ENCODE results near the gene JARID2.
A peak's percentile ranks its signal among the peaks of the same experiment; 100 is the strongest.

The JARID2 gene

DNA sequence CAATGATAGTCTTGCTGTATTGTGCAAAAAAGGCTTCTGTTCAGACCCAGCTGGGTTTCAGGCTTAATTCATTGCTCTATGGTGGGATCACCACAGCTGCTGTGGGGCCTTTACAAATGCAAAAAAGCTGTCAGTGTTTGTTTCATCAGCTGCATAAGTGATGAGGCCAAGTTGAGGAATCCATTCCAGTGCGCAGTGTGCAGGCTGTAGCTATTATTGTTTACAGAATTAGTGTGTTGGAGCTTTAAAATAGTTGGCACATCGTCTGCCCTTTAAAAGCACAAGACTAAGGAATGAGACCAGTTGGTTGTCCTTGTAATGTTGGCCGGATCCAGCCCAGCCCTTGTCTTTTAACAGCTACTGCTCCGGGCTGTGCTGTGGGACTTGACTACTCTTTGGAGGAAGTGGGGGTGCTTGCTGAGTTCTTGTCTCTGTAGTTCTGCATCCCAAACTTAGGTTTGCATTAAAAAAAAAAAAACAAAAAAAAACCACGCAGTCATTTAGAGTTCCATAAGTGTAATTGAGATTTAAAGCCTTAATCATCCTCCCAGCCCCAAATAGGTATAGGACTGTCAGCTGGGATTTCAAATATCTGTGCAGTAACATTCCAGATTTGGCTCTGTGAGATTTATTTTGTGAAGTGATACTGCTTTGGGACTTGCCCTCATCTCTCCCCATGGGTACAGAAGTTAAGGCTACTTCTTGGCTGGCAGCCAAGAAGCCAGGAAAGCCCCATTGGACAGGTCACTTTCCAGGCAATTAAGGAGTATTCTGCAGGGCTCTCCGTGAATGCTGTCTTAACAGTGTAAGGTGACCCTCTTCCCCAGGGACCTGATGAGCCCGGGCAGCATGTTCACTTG, 19.3 kb downstream of the JARID2 start:
- DNase-seq (ENCODE audit: low spot score): peak; percentile 91

- no peak for DNase-seq (ENCODE audit: low spot score)
These were observed 19.9 kb downstream of the JARID2 start for GRCh38 chr6:15265787-15266186.

DNA sequence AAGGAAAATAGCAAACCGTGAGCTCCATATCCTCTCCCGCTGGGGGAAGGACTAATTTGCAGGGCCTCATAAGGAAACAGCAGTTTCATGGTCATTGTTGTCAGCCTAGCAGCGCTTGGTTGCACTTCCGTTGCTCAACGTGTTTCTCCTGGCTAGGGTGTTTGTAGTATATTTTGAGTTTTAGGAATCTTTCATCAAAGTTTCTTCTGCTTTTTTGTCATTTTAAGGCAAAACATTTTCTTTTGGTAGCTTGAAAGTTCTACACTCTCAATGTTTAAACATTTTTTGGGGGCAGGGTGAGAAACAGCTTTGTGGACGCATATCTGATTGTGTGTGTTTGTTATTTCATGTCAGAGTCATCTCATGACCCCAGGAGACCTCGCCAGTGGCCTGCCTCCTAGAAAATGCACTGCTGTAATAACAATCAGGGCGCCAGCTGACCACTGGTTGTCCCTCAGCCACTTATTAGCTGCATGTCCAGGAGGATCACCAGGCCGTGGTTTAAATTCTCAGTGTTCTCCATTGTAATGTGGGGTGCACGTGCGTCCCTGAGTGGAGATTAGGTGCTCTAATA, 20.6 kb downstream of the JARID2 start:
- no peak for DNase-seq (ENCODE audit: low spot score)

DNA sequence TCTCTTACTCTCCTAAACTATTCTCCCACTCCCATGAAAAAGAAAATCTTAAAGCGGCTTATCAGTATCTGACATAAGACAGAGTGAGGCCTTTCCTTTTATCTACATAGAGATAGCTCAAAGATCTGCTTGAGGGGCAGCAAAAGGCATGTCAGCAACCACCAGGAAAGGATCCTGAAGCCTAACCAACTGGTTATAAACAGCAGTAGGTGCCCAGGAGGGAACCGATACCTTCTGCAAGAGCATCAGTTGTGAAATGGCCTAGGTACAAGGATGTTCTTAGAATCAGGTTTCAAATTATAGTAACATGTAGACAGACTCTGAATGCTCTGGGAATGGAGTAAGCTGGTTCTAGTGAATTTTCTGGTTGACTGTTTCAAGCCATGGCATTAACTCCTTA, 21.4 kb downstream of the JARID2 start:
- no peak for DNase-seq (ENCODE audit: low spot score)

DNA sequence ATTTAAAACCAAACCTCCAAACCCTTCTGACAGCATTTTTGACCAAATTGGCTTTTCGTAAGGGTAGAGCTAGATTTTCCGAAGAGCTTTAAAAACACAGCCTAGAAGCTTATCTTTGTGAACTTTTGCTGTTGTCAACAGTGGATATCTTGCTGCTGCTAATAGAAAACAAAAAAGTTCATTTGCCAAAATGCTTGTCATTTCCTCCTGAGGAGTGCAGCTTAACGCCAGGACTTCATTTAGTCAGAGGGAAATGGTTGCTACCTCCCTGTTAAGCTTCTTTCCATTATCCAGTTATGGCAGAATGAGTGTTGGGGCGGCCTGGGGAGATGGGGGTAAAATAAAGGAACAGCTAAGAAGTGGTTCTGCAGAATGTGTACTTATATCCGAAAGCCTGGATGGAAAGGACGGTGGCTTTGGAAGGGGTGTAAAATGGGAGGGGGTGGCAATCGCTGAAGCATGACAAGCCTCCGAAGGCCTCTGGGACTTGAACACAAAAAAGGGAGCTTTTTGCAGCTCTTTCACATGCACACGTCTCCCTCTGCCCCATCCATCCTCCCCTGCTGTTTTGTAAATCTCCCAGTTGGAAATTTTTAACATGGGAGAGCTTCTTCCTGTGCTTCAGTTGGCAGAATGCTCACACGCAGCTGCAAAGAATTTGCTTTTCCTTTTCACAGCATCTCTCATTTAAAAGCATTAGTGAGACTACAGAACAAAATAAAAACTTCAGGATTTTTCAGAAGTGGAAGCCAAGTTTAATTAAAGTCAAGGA, 22.5 kb downstream of the JARID2 start:
- no peak for DNase-seq (ENCODE audit: low spot score)

GRCh38 chr6:15269011-15269410, 23.1 kb downstream of the JARID2 start:
- no peak for DNase-seq (ENCODE audit: low spot score)

DNA sequence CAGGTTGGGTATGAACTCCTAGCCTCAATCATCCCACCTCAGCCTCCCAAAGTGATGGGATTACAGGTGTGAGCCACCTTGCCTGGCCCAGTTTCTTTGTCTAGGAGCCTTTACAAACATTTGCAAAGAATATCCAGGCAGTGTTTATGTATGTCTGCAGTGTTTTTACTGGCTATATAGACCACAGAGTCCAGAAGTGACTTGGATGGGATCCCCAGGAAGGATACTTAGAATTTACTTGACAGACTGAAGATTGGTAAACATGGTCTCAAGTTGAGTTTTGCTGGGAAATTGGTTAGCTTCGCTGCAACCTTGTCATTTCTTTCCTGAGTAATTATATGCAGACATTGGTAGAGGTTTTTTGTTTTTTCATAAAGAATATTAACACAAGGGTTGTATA, 23.8 kb downstream of the JARID2 start:
- DNase-seq (ENCODE audit: low spot score): no peak

GRCh38 chr6:15270402-15270801, 24.5 kb downstream of the JARID2 start:
- DNase-seq (ENCODE audit: low spot score): no peak

GRCh38 chr6:15272562-15272961, 26.7 kb downstream of the JARID2 start:
- DNase-seq (ENCODE audit: low spot score): no peak

DNA sequence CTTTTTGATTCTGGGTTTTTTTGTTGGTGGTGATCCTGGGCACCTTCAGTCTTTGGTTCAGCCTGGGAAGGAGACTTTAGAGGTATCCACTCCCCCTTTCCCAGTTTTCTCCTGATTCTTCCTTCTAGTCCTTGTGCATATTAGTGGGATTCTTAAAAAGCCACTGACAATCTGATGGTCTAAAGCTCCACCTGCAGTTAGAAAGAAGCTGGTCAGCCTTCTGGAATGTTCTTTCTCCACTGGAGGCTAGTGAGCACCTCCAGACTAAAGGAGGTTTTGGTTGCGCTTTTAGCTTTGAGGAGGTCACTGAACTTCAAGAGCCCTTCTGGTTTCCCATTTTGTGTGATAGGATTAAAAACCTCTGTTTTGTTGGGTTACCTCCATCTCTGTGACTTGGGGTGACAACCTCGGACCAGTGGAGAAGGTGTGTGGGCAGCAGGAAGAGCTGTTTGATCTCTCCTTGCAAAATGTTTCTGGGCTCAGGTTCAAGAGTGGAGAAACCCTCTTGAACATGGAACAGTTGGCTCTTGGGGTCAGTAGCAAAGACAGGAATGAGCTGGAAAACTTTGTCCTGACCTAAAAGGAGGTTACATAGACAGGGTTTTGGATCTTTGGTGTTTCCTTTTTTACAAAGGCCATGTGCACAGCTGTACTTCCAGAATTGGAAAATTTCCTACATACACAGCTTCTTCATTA, 29.0 kb downstream of the JARID2 start:
- no peak for DNase-seq (ENCODE audit: low spot score)

GRCh38 chr6:15276036-15276985, 30.4 kb downstream of the JARID2 start:
- DNase-seq (ENCODE audit: low spot score): no peak

GRCh38 chr6:15279047-15279661, 33.3 kb downstream of the JARID2 start:
- DNase-seq (ENCODE audit: low spot score): no peak

- no peak for DNase-seq (ENCODE audit: low spot score)
These were observed 34.2 kb downstream of the JARID2 start for GRCh38 chr6:15280028-15280427.

GRCh38 chr6:15280961-15281360, 35.1 kb downstream of the JARID2 start:
- DNase-seq (ENCODE audit: low spot score): no peak

GRCh38 chr6:15282334-15282733, 36.5 kb downstream of the JARID2 start:
- no peak for DNase-seq (ENCODE audit: low spot score)

- no peak for DNase-seq (ENCODE audit: low spot score)
These were observed 38.1 kb downstream of the JARID2 start for GRCh38 chr6:15283986-15284361.

DNA sequence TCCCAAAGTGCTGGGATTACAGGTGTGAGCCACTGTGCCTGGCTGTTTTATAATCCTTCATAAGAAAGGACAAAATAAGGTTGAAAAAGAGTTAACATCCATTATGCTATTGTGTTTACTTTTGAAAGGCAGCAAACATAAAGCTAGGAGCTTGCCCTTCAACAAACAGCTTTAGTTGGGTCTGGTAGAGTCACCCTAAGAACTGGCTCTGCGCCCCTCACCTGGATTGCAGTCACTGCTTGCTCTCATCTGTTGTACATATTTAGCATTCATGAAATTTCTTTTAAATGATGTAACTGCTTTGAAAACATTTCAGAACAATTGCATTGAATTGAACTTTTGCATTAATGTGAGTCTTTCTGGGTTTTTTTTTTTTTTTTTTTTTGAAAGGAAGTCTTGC, 38.9 kb downstream of the JARID2 start:
- no peak for DNase-seq (ENCODE audit: low spot score)

DNA sequence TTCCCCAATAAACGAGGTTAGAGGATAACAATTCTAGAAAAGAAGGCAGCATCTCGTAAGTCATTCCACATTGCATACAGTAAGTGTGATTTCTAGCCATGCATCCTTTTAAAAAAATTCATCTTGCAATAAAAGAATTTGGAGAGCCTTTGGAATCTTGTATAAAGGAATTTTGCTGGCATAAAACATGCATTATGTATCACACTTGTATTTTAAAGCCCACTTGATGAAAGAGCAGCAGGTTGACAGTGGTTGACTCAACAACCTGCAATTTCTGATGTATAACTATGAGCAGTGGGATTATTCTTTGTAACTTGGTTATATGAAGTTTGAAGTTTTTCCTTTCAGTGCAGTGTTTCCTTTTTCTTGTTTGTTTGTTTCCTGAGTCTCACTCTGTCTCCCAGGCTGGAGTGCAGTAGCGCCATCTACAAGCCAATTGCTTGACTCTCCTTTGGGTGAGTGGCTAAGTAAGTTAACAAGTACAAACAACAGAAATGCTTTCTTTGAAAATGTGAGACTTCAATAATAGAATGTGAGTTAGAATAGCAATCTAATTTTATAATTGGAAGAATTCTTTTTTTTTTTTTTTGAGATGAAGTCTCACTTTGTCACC, 39.9 kb downstream of the JARID2 start:
- DNase-seq (ENCODE audit: low spot score): no peak

- no peak for DNase-seq (ENCODE audit: low spot score)
These were observed 42.0 kb downstream of the JARID2 start for GRCh38 chr6:15287670-15288375.

DNA sequence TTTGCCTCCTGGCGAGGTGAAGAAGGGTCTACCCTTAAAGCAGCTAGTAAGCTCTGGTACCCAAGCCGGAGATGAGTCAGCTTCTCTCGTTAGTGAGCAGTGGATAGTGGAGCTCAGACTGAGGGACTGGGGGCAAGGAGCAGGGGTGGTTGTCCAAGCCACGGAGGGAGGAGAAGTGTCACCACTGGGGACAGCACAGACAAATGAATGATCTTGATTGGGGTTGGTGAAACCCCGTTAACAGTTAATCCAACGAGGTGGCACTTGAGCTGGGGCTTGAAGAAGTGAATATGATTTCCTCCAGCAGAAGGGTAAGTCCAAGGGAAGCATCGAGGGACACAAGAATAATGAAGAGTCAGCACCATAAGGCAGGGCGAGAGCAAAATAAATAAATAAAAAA, 43.0 kb downstream of the JARID2 start:
- DNase-seq (ENCODE audit: low spot score): no peak

Measured in putamen (tissue), 1 donor.